Measurements from ENCODE around the gene ERC1.

GRCh38 chr12:1346126-1346525 is 355.1 kb downstream of the ERC1 start:
- TF ChIP-seq CTCF (IDR thresholded peaks at IDR 0.05) (no peak), POLR2AphosphoS5 (IDR thresholded peaks at IDR 0.05) (no peak), POLR2A (IDR thresholded peaks at IDR 0.05) (no peak), EP300 (IDR thresholded peaks at IDR 0.05) (no peak)
